Activated CD8-positive, alpha-beta T cell treated with anti-CD3 and anti-CD28 coated beads for 36 hours (primary cell): ENCODE results near the gene MSL1. TPM values are rescaled to one million over a fixed set of nuclear protein-coding genes. Genes with fewer than 3 reads are reported as not detected.

Experiments used
- ATAC-seq: fragments of 200-7000 bp; cut with Tn5 transposase; one replicate; pipeline ENCODE4 v1.10.0; 2021; ENCODE audit warnings: mild to moderate bottlenecking, moderate library complexity
- CTCF ChIA-PET: fragments of 350-600 bp; sonication (Branson Sonifier 250); formaldehyde crosslinking; loops from one replicate; lab custom pipeline; 2021; ENCODE audit warnings: antibody characterized with exemption; lab: Charles Lee
- POLR2A ChIA-PET: fragments of 350-600 bp; sonication (Branson Sonifier 250); formaldehyde crosslinking; loops from one replicate; lab custom pipeline; 2021; ENCODE audit warnings: antibody characterized with exemption; lab: Charles Lee
- DNase-seq: peaks from one replicate; pipeline ENCODE4 v3.0.0-alpha.2; 2020
- H3K27ac Mint-ChIP-seq: one replicate; pipeline ENCODE4 v1.8.0; 2021; ENCODE audit warnings: mild to moderate bottlenecking, mixed read lengths
- H3K27me3 Mint-ChIP-seq: one replicate; pipeline ENCODE4 v1.8.0; 2021; ENCODE audit warnings: mixed read lengths
- H3K36me3 Mint-ChIP-seq: one replicate; pipeline ENCODE4 v1.8.0; 2021; ENCODE audit warnings: low read depth, mixed read lengths
- H3K4me1 Mint-ChIP-seq: one replicate; pipeline ENCODE4 v1.8.0; 2021; ENCODE audit warnings: low read depth, mixed read lengths
- H3K4me3 Mint-ChIP-seq: one replicate; pipeline ENCODE4 v1.8.0; 2021; ENCODE audit warnings: mild to moderate bottlenecking, moderate library complexity, mixed read lengths
- H3K9me3 Mint-ChIP-seq: one replicate; pipeline ENCODE4 v1.8.0; 2021; ENCODE audit warnings: mixed read lengths
- intact Hi-C: fragments of 100-400 bp; cut with micrococcal nuclease; formaldehyde crosslinking; loops from one replicate; pipeline ENCODE4 v1.10.0; 2022
- total RNA-seq, 2 experiments: library from RNA; stranded (reverse); gene quantifications; one replicate each; pipeline ENCODE4 v1.2.3, GENCODE V29; 2021
- TF ChIP-seq, protein P1 (sequence below): fragments of 200-600 bp; IDR thresholded peaks from one replicate; pipeline ENCODE4 v1.8.0; 2022; ENCODE audit warnings: antibody characterized with exemption, mild to moderate bottlenecking

MSL1 gene
- total RNA-seq, 2 experiments from 2014 or later: 69.0 to 70.1 TPM

DNA sequence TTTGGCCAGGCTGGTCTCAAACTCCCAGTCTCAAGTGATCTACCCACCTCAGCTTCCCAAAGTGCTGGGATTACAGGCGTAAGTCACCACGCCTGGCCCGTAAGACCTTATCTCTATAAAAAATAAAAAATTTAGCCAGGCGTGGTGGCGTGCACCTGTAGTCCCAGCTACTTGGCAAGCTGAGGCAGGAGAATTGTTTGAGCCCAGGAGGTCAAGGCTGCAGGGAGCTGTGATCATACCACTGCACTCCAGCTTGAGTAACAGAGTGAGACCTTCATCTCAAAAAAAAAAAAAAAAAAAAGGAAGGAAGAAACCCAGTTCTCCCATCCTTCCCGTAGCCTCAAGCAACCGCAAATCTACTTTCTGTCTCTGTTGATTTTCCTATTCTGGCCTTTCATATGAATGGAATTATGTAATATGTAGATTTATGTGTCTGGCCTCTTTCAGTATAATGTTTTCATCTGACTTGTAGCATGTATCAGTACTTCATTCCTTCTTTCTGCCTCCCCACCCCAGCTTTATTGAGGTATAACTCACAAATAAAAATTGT, 29.7 kb downstream of the MSL1 start:
- H3K4me1 Mint-ChIP-seq: peaks cover 59% of the 10 kb centered on the region
- peak overlapping the region; percentile 62 for H3K27ac Mint-ChIP-seq
- peaks cover 56% of the 10 kb centered on the region for H3K36me3 Mint-ChIP-seq
- no peaks in the 10 kb centered on the region for H3K9me3 Mint-ChIP-seq
- ATAC-seq: no peak
- no peaks in the 10 kb centered on the region for H3K27me3 Mint-ChIP-seq
- no peak for DNase-seq
- TF ChIP-seq, protein P1, sequence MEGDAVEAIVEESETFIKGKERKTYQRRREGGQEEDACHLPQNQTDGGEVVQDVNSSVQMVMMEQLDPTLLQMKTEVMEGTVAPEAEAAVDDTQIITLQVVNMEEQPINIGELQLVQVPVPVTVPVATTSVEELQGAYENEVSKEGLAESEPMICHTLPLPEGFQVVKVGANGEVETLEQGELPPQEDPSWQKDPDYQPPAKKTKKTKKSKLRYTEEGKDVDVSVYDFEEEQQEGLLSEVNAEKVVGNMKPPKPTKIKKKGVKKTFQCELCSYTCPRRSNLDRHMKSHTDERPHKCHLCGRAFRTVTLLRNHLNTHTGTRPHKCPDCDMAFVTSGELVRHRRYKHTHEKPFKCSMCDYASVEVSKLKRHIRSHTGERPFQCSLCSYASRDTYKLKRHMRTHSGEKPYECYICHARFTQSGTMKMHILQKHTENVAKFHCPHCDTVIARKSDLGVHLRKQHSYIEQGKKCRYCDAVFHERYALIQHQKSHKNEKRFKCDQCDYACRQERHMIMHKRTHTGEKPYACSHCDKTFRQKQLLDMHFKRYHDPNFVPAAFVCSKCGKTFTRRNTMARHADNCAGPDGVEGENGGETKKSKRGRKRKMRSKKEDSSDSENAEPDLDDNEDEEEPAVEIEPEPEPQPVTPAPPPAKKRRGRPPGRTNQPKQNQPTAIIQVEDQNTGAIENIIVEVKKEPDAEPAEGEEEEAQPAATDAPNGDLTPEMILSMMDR: no peak
- POLR2A ChIA-PET: interaction anchor here (1.5 to 3.4 kb wide), 2 partner anchors 11 to 40 kb away, joined by 3 to 18 read pairs; partner anchors contain the start of gene CASC3
- intact Hi-C loops: no loop called here
- CTCF ChIA-PET: interaction anchor here (1.1 to 4.8 kb wide), 6 partner anchors 9 to 138 kb away, joined by 3 to 26 read pairs (median 4); no protein-coding TSS in a partner anchor
- no peak overlapping the region for H3K4me3 Mint-ChIP-seq

DNA sequence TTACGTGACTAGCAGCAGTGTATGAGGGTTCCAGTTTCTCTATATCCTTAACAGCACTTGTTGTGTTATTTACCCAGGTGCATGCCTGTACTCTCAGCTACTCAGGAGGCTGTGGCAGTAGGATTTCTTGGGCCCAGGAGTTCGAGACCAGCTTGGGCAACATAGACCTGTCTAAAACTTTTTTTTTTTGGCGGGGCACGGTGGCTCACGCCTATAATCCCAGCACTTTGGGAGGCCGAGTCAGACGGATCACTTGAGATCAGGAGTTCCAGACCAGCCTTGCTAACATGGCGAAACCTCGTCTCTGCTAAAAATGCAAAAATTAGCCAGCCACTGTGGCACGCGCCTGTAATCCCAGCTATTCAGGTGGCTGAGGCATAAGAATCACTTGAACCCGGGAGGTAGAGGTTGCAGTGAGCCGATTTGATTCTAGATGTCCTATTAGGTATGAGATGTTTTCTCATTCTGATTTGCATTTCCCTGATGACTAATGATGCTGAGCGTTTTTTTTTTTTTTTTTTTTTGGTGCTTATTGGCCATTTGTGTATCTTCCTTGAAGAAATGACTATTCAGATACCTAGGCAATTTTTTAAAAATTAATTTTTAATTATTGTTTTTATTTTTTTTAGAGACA, 31.9 kb downstream of the MSL1 start:
- POLR2A ChIA-PET: interaction anchor here (1.0 to 3.4 kb wide), 6 partner anchors 13 to 65 kb away, joined by 3 to 18 read pairs (median 4); partner anchors contain the start of genes CASC3, MSL1, NR1D1 and WIPF2
- Mint-ChIP-seq H3K4me3 (no peak overlapping the region), H3K36me3 (peaks cover 47% of the 10 kb centered on the region), H3K27ac (peak overlapping the region; percentile 91), H3K27me3 (no peaks in the 10 kb centered on the region), H3K4me1 (peaks cover 50% of the 10 kb centered on the region), H3K9me3 (no peaks in the 10 kb centered on the region)
- peak; percentile 34 for ATAC-seq
- peak; percentile 30 for DNase-seq
- CTCF ChIA-PET: interaction anchor here (0.9 to 4.8 kb wide), 7 partner anchors 11 to 140 kb away, joined by 3 to 26 read pairs (median 5); no protein-coding TSS in a partner anchor
- intact Hi-C loops: no loop called here
- TF ChIP-seq, protein P1: no peak

DNA sequence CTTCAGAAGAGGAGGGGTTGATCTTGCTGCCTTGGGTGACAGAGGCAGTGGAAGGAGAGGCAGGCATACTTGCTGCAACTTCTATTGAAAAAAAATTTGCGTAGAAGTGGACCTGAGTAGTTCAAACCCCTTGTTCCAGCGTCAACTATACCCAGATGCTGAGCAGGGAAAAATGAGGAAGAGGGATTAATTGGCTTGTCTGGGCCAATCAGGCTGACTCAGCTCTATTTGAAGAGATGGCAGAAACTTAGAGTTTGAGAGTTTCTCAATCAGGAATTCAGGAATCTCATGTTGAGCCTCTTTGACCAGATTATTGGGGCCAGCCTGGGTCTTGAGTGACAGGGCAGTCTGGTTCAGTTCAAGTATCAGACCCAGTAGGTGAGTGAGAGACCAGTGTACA, 36.2 kb downstream of the MSL1 start:
- TF ChIP-seq, protein P1: no peak
- intact Hi-C loops: no loop called here
- Mint-ChIP-seq H3K27ac (peak overlapping the region; percentile 79), H3K27me3 (no peaks in the 10 kb centered on the region), H3K4me3 (no peak overlapping the region), H3K4me1 (peaks cover 31% of the 10 kb centered on the region), H3K36me3 (peaks cover 38% of the 10 kb centered on the region), H3K9me3 (no peaks in the 10 kb centered on the region)
- CTCF ChIA-PET: interaction anchor here (0.8 to 3.8 kb wide), 4 partner anchors 10 to 132 kb away, joined by 3 to 39 read pairs (median 8); no protein-coding TSS in a partner anchor
- DNase-seq (no peak), ATAC-seq (no peak)
- POLR2A ChIA-PET: interaction anchor here (0.6 to 0.7 kb wide), 2 partner anchors 35 to 672 kb away, joined by 3 to 4 read pairs; no protein-coding TSS in a partner anchor

DNA sequence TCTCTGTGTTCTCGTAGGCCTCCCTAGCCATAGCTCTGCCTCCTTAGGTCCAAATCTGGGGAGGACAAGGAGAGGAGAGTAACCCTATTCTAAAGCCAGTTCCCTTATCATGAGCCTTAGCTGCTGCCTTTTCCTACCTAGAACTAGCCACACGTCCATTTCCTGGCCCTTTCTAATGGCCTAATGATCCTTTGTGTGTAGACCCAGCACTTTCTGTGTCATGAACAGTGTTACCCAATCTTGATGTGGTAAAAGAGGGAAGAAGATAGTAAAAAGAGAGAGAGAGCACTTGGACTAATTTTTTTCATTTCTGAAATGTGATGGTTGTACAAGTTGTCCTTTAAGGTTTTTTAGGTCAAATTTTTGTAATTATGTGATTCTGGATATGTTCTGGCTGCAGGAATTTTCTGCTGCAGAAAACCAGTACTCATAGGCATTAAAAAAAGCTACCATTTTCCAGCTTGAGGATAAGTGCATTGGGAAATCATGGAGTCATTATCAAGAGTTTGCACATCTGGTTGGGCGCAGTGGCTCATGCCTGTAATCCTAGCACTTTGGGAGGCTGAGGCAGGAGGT, 36.8 kb downstream of the MSL1 start:
- H3K36me3 Mint-ChIP-seq: peaks cover 36% of the 10 kb centered on the region
- peak overlapping the region; percentile 67 for H3K27ac Mint-ChIP-seq

More for the DNA sequence above, 36.8 kb downstream of the MSL1 start:
- no peak for ATAC-seq
- Mint-ChIP-seq H3K4me3 (no peak overlapping the region), H3K9me3 (no peaks in the 10 kb centered on the region), H3K27me3 (no peaks in the 10 kb centered on the region), H3K4me1 (peaks cover 25% of the 10 kb centered on the region)
- POLR2A ChIA-PET: interaction anchor here (0.6 to 1.6 kb wide), 4 partner anchors 16 to 35 kb away, joined by 3 to 5 read pairs (median 4); partner anchors contain the start of gene CASC3
- CTCF ChIA-PET: interaction anchor here (0.9 to 3.8 kb wide), 5 partner anchors 10 to 131 kb away, joined by 3 to 12 read pairs (median 4); no protein-coding TSS in a partner anchor
- TF ChIP-seq, protein P1: no peak
- no peak for DNase-seq
- intact Hi-C loops: no loop called here
